Adrenal gland (tissue), 12 donors: ENCODE results near the gene DEDD. TPM values are rescaled to one million over a fixed set of nuclear protein-coding genes. Genes with fewer than 3 reads are reported as not detected.

Source experiments
- DNase-seq, 7 donors: peaks; one replicate each; pipeline ENCODE4 v3.0.0-alpha.2; 2019 to 2020
- H3K27ac ChIP-seq, 5 donors: fragments of 200-600 bp; sonication (generic) in 4 of 5; 1 replicate in 3 of 5; 2 replicates in 2 of 5; pipeline versions ENCODE4 v1.5.1 to v1.8.0; 2016 to 2020; ENCODE audit warnings: mild to moderate bottlenecking in 1 of 5
- H3K27me3 ChIP-seq: fragments of 200-600 bp; 2 replicates; pipeline ENCODE4 v1.8.0; 2021
- H3K36me3 ChIP-seq, 2 donors: fragments of 200-600 bp; replicated peaks in 1 of 2; 1 replicate in 1 of 2; 2 replicates in 1 of 2; pipeline versions ENCODE4 v1.5.1 to v1.8.0; 2018 to 2022
- H3K4me1 ChIP-seq, 2 donors: fragments of 200-600 bp; replicated peaks in 1 of 2; 1 replicate in 1 of 2; 2 replicates in 1 of 2; pipeline versions ENCODE4 v1.5.1 to v1.8.0; 2018 to 2021
- H3K4me3 ChIP-seq, 4 donors: fragments of 200-600 bp; sonication (generic) in 3 of 4; one replicate each; pipeline ENCODE4 v1.5.1; 2016 to 2018
- H3K9me3 ChIP-seq, 3 donors: fragments of 200-600 bp; sonication (generic) in 1 of 3; replicated peaks in 1 of 3; 1 replicate in 2 of 3; 2 replicates in 1 of 3; pipeline versions ENCODE4 v1.5.1 to v1.8.0; 2016 to 2021
- CTCF ChIP-seq, 6 experiments: fragments of 450-650 bp in 4 of 6; fragments of 200-600 bp in 2 of 6; sonication (generic) in 1 of 6; IDR thresholded peaks; 1 replicate in 5 of 6; 2 replicates in 1 of 6; pipeline versions ENCODE4 v1.5.1 to v1.8.0; 2016 to 2021; ENCODE audit warnings: antibody characterized with exemption in 6 of 6, mild to moderate bottlenecking in 2 of 6, moderate library complexity in 1 of 6
- POLR2A ChIP-seq, 2 donors: fragments of 450-650 bp; IDR thresholded peaks; one replicate each; pipeline ENCODE4 v1.6.1; 2017; ENCODE audit warnings: antibody characterized with exemption in 2 of 2, mild to moderate bottlenecking in 2 of 2, moderate library complexity in 1 of 2
- WGBS, 4 donors: extraction: QIAGEN DNeasy Blood & Tissue Kit in 2 of 4; methylation state at CpG; one replicate each; pipeline versions ENCODE4 v1.1.5 to v1.1.7; 2013 to 2017; 5-methylcytosine and 5-hydroxymethylcytosine counted together
- intact Hi-C, 2 donors: fragments of 100-400 bp; cut with DNase I; formaldehyde crosslinking; loops; one replicate each; pipeline versions ENCODE4 v1.14.1 to v1.15.0; 2022 to 2023
- polyA plus RNA-seq, 3 donors: library from polyadenylated mRNA; stranded (reverse); fragments of 200-250 nt in 2 of 3; fragments of 350-450 nt in 1 of 3; fragmentation: Illumina TruSeq in 1 of 3; extraction: RNeasy Lipid Tissue Mini Kit (QIAGEN cat#74804) in 1 of 3; gene quantifications; one replicate each; pipeline ENCODE4 v1.2.3, GENCODE V29; 2013 to 2014
- total RNA-seq, 9 donors: library from RNA; depleted of rRNA in 4 of 9; stranded (reverse); fragments of >200 nt in 4 of 9; fragments of 120-200 nt in 1 of 9; fragmentation: NEBNext Ultra II Directional in 1 of 9; extraction: Animal tissue kit (Norgen Biotek cat#: 25700) in 1 of 9; gene quantifications; one replicate each; pipeline versions ENCODE4 v1.1.0 to v1.2.4, GENCODE V29; 2013 to 2023
- donor health status: healthy with polysubstance abuse.
- donor health status: Bipolar disorder and iron deficiency.
- donor health status: DM: yes; HTN: yes; CAD: no.
- donor health status: DM: no; HTN: no; CAD: no.
- donor health status: DM: no; HTN: no; CAD: no.
- donor health status: DM: yes; HTN: yes; CAD: no.

The DEDD gene
- total and polyA plus RNA-seq, 12 donors, result 22.0 to 38.2 (median 32.3) TPM

DNA sequence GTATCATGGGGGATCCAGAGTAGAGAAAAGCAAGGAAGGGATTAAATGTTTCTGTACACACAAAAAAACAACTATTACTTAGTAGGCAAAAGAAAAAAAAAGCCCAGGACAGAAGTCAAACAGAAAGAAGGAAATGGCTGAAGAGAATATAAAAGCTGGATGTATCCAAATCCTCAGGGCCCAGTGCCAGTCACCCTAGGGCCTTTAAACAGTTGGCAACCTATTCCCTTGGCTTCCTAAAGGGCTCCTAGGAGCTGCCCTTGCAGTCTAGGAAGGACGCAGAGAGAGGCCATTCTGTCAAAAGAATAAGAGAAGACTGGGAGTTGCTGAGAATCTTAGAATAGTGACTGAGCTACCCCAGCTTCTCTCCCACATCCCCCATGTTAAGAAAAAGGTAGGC lies 39.9 kb upstream of the DEDD start:
- Histone ChIP-seq H3K4me1 (peaks cover 16 to 30% of the 10 kb centered on the region in 2 donors), H3K9me3 (no peaks in the 10 kb centered on the region), H3K27me3 (no peaks in the 10 kb centered on the region), H3K27ac (peak overlapping the region in 2 of 5 donors; percentile 23 to 48), H3K4me3 (no peak overlapping the region), H3K36me3 (peaks cover 0 to 73% of the 10 kb centered on the region in 2 donors)
- no peak for DNase-seq
- TF ChIP-seq POLR2A (IDR thresholded peaks at IDR 0.05) (no peak), CTCF (IDR thresholded peaks at IDR 0.05) (no peak)
- intact Hi-C loops, result no loop called here
- WGBS, 4 donors, result 53 to 68% (median 60%) methylated on average over 1 of the region's 1 CpG

GRCh38 chr1:161171696-161172095 lies 39.2 kb upstream of the DEDD start:
- Histone ChIP-seq H3K9me3 (no peaks in the 10 kb centered on the region), H3K4me1 (peaks cover 19 to 36% of the 10 kb centered on the region in 2 donors), H3K36me3 (peaks cover 0 to 73% of the 10 kb centered on the region in 2 donors), H3K4me3 (no peak overlapping the region), H3K27ac (peak overlapping the region in 2 of 5 donors; percentile 3 to 23), H3K27me3 (no peaks in the 10 kb centered on the region)
- no peak for DNase-seq
- 81 to 83% (median 82%) methylated on average over 12 of the region's 12 CpGs for WGBS, 4 donors
- TF ChIP-seq CTCF (IDR thresholded peaks at IDR 0.05) (no peak), POLR2A (IDR thresholded peaks at IDR 0.05) (no peak)
- intact Hi-C loops, result no loop called here

GRCh38 chr1:161171191-161171590 lies 38.7 kb upstream of the DEDD start:
- H3K27me3 ChIP-seq, result no peaks in the 10 kb centered on the region
- TF ChIP-seq CTCF (IDR thresholded peaks at IDR 0.05) (no peak), POLR2A (IDR thresholded peaks at IDR 0.05) (no peak)
- H3K36me3 ChIP-seq, result peaks cover 0 to 73% of the 10 kb centered on the region in 2 donors
- intact Hi-C loops, result no loop called here
- 57 to 69% (median 65%) methylated on average over 5 of the region's 5 CpGs for whole genome bisulfite sequencing, 4 donors
- H3K4me3 ChIP-seq, result no peak overlapping the region
- no peaks in the 10 kb centered on the region for H3K9me3 ChIP-seq
- no peak overlapping the region for H3K27ac ChIP-seq
- H3K4me1 ChIP-seq, result peaks cover 15 to 31% of the 10 kb centered on the region in 2 donors
- DNase-seq, result no peak

DNA sequence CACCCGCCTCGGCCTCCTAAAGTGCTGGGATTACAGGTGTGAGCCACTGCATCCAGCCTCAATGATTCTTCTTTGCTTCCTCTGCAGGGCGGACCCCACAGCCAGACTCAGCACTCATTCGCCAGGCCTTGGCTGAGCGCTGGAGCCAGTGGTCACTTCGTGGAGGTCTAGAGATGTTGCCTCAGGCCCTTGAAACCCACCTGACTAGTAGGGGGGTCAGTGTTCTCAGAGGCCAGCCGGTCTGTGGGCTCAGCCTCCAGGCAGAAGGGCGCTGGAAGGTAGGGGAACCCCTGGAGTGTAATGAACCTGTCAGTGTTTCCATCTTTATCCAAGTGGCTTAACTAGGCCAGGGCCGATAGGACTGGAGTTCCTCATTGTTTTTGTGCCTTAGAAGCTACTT lies 36.4 kb upstream of the DEDD start:
- H3K27me3 ChIP-seq, result no peaks in the 10 kb centered on the region
- no peak overlapping the region for H3K27ac ChIP-seq
- no peak for DNase-seq
- 86 to 95% (median 93%) methylated on average over 4 to 9 of the region's 9 CpGs for WGBS, 4 donors
- H3K9me3 ChIP-seq, result no peaks in the 10 kb centered on the region
- H3K4me3 ChIP-seq, result no peak overlapping the region
- H3K4me1 ChIP-seq, result peaks cover 21 to 32% of the 10 kb centered on the region in 2 donors
- H3K36me3 ChIP-seq, result peaks cover 0 to 58% of the 10 kb centered on the region in 2 donors
- TF ChIP-seq POLR2A (IDR thresholded peaks at IDR 0.05) (no peak), CTCF (IDR thresholded peaks at IDR 0.05) (no peak)
- intact Hi-C loops, result no loop called here
